Measurements from ENCODE around the gene HES3. TPM values are rescaled to one million over a fixed set of nuclear protein-coding genes. Genes with fewer than 3 reads are reported as not detected.
A peak's percentile ranks its signal among the peaks of the same experiment; 100 is the strongest.

Gene HES3
- total RNA-seq, 1 donor from 2014 or later = not detected

DNA sequence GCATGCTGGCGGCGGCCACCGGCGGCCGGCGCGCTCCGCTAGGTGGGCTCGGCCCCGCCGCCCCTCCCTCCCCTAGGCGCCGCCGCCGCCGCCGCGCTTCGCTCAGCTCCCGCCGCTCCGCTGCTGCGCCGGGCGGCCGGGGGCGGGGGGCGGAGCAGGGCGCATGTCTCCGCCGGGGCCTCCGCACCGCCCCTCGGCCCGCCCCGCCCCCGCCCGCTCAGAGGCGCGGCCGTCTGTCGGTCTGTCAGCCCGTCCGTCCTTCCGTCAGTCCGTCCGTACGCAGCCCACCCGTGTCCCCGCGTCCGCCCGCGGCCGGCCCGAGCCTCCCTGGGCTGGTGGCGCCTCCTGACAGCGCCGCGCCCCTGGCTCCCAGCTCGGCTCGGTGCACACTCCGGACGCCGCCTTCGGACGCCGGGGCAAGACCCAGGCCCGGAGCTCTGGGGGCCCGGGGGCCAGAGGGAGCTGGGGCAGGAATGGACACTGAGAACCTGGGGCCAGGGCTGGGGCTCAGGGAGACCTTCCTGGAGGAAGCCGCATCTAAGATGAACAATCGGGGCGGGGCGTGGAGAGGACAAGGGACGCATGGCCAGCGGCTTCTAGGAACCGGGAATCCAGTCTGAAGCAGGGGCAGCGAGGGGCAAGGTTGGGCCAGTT lies 17.1 kb downstream of the HES3 start, which contains the start of gene GPR153:
TSS of gene GPR153 (minus strand) at position 138 of the 654 bp plus-strand sequence. CDS start 6,193 bp downstream, outside the sequence.
- FAIRE-seq = no peak

DNA sequence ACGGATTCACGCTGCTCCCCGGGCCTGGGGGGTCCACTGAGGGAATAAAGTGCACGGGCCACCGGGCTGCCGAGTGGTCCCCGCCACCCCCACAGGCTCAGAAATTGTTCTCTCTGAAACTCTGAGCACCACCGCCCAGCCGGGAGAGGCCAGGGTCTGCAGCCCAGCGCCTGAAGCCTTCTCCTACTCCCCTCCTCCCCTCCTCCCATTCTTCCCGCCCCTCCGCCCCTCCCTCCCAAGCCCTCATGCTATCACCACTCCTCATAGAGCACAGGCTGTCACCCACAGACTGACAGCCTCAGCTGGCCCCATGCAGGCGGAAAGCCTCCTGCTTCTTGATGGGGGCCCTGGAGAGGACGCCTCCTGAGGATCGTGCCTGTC lies 17.6 kb downstream of the HES3 start:
- FAIRE-seq = no peak
- no peak for DNase-seq (ENCODE audit: low spot score in 2 of 2)

More for the DNA sequence above, 17.1 kb downstream of the HES3 start, which contains the start of gene GPR153:
- DNase-seq (ENCODE audit: low spot score in 2 of 2) = peak; percentile 68 to 71

DNA sequence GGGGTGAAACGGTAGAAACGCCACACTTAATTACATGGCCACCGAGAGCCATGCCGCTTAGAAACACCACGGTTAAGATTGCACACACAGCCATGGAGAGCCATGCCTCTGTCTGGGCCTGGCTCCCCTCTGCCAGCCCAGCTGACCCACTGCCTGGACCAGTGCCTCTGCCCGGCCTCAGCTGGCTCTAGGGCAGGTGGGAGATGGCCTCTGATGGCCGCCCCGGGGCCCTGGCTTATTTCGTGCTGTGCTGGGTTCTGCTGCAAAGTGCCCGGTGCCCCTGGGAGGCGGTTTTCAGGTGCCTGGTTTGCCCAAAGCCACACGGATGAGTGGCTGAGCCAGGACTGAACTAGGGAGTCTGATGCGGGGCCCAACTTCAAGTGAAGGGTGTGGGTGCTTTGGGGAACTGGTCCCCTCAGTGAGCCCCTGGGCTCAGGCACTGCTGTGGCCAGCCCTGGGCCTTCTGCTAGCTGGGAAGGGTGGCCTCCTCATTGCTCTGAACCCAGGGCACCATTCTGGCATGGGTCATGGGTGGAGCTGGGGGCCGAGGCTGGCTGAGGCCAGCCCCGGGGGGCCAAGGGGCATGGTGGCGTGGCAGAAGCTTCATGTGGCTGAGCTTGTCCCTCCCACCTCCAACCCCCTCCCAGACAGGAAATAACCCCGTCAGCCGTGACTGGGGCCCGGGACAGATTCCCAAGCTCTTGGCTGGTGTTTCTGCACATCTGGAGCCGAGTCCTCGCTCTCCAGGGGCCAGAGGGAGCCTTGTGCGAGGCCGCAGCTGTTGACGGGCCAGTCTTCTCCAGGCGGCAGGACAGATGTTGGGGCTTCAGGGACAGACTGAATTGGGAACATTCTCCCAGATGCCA lies 18.8 kb downstream of the HES3 start:
- FAIRE-seq = no peak
- DNase-seq (ENCODE audit: low spot score in 2 of 2) = no peak

DNA sequence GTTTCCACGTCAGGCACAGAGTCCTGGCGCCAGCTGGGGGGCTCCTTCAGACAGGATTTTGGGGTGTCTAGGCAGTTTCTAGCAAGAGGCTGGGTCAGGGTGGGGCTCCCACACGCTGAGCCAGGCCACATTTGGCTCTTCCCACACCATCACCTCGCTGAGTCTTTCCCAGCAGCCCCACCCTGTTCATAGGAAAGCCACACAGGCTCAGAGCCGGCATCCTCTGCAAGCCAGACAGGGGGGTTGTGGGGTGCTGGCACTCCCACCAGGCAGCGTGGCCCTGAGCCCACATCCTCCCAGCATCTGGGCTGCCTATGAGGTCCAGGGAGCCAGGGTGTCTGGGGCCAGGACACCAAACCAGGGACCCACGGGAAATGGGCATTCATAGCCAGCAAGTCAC lies 19.7 kb downstream of the HES3 start:
- FAIRE-seq (no peak), DNase-seq (ENCODE audit: low spot score in 2 of 2) (no peak)

DNA sequence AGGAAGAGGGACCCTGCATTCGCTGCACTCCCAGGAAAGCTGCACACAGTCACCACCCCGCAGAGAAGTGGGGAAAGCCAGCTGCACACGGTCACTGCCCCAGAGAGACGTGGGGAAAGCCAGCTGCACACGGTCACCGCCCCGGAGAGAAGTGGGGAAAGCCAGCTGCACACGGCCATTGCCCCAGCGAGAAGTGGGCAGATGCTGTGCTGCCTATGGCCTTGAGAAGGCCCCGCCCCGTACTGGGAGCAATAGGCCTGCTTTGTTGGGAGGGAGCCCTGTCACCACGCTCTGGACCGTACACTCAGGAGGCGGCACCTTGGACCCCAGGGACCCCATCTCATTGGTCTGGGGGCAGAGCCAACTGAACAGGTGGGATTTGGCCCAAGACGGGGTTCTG lies 21.2 kb downstream of the HES3 start:
- FAIRE-seq = no peak
- DNase-seq (ENCODE audit: low spot score in 2 of 2) = no peak

GRCh38 chr1:6266641-6267040 lies 22.7 kb downstream of the HES3 start:
- FAIRE-seq = no peak

GRCh38 chr1:6267686-6268322 lies 23.8 kb downstream of the HES3 start:
- no peak for DNase-seq (ENCODE audit: low spot score in 2 of 2)
- no peak for FAIRE-seq

More at GRCh38 chr1:6266641-6267040, 22.7 kb downstream of the HES3 start:
- DNase-seq (ENCODE audit: low spot score in 2 of 2) = no peak

DNA sequence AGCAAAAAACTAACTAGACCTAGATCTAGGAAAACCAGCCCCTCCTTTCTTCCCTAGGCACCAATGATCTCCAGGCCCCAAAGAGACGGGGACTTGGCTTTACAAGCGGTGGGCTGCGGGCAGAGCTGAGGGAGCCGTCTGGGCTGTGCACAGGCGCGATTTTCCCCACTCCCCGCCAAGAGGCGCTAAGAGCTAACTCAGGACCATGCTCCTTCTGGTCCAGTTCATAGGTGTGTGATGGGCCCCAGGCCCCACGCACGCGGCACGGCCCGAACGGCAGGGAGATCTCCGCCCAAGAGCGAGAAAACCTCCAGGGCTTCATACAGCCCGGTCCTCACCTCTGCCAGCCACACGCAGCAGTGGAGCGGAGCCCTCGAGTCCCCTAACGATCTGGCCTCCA lies 24.4 kb downstream of the HES3 start:
- DNase-seq (ENCODE audit: low spot score in 2 of 2) (no peak), FAIRE-seq (no peak)

- no peak for FAIRE-seq
These were observed 25.3 kb downstream of the HES3 start for GRCh38 chr1:6269296-6269695.

GRCh38 chr1:6269720-6270400 lies 25.9 kb downstream of the HES3 start:
- FAIRE-seq = no peak
- no peak for DNase-seq (ENCODE audit: low spot score in 2 of 2)

More at GRCh38 chr1:6269296-6269695, 25.3 kb downstream of the HES3 start:
- DNase-seq (ENCODE audit: low spot score in 2 of 2) = no peak

DNA sequence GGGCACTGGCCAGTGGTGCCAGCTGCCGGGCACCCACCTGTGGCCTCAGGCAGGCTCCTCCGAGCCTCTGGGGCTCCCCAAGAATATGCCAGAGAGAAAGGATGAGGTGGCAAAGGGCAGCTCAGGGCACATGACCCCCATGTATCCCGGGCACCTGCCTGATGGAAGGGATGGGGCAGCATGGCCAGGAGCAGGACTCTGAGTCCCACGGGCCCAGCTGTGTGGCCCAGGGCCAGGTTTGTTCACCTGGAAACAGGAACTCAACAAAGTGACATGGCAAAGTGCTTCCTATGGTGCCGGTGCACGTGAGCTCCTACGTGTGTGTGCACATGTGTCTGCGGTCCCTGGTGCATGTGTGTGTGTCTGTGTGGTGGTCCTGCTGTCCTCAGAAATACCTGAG lies 26.4 kb downstream of the HES3 start:
- DNase-seq (ENCODE audit: low spot score in 2 of 2) (no peak), FAIRE-seq (no peak)

DNA sequence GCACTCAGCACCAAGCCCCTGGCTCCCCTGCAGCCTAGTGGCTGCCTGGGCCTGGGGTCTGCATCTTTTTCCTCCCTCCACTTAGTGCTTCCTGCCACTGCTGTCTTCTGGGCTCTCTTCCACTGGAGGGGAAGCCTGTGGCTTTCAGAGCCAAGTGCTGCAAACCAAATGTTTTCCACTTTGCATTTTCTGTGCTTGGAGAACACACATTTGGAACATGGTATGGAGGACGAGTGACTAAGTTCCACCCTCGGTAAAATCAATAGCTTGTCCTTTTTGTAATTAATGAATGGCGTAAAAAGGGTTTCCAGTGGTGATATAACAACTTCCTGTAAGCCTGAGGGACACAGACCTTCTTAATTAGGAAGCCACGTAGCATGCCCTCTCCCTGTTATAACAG lies 27.0 kb downstream of the HES3 start:
- no peak for DNase-seq (ENCODE audit: low spot score in 2 of 2)
- no peak for FAIRE-seq

DNA sequence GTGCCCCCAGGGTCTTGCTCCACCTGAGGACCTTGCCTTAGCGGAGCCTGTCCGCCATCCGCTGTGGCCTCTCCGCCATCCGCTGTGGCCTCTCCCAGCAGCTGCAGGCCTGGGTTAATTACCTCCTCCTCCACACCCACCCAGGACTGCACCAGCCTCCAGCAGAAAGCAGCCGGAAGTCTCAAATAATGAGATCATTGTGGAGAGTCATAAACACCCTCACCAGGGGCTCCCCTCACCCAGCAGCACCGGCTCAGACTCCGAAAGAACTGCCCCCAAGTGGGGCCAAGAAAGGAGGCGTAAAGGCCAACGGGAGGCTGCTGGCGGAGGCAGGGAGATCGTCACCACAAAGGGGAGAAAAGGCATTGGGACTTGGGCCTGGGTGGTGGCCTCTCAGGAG lies 27.6 kb downstream of the HES3 start:
- FAIRE-seq = no peak
- no peak for DNase-seq (ENCODE audit: low spot score in 2 of 2)

DNA sequence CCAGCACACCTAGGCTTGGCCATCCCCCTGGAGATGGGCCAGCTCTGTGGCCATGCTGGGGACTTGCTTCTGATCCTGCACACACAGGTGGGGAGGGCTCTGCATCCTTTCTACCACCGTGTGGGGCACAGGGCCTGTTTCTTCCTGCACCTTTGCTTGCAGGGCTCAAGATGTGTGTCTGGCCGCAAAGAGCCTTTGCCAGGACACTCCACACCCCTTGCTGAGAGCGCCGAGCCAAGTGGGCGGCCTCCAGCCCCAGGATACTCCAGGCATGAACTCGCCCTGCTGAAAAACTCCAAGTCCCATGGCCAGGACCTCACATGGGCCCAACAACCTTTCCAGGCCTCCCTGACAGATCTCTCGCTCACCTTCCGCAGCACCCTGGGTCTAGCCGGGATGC lies 28.5 kb downstream of the HES3 start:
- FAIRE-seq (no peak), DNase-seq (ENCODE audit: low spot score in 2 of 2) (no peak)

DNA sequence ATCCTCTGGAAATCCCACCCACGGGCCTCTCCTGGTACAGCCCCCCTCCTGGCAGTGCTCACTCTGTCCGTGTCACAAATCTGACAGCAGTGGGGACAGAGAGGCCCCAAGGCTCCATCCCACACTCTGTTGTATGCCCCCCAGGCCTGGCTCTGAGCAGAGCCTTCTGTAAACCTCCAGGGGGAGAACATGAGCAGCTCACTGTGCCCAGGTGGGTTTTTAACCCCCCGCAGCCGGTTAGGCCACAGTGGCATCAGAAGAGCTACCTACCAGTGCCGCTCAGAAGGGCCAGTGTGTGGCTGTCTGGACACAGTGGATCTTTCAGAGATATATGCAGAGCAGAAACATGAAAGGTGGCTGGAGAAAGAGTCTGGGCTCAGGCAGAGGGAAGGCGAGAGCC lies 28.9 kb downstream of the HES3 start:
- DNase-seq (ENCODE audit: low spot score in 2 of 2) = no peak
- FAIRE-seq = no peak

GRCh38 chr1:6273380-6273891 lies 29.5 kb downstream of the HES3 start:
- FAIRE-seq = no peak
- DNase-seq (ENCODE audit: low spot score in 2 of 2) = peak in 1 of 2 donors; percentile 69

GRCh38 chr1:6274102-6274501 lies 30.1 kb downstream of the HES3 start:
- FAIRE-seq = no peak
- DNase-seq (ENCODE audit: low spot score in 2 of 2) = no peak

DNA sequence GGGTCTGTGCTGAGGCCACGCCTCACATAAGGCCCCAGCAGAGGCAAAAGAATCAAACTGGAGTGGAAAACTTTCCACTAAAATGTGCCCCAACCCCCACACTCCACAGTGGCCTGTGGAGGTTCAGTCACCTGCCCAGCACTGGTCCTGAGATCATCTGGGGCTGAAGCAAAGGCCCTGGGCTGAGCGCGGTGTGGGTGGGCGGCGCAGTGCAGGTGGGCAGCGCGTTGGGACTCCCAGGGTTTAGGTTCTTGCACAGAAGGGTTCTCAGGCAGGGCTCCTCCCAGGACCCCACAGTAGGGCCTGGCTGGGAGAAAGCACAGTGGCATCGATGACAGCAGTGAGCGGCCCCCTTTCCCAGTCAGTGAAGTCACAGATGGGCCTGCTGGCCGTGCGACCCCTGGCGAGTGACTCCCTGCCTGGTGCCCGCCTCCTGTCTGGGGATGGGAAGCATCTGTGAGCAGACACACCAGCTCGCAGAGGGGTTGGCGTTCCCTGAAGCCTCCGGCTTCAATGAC lies 30.7 kb downstream of the HES3 start:
- DNase-seq (ENCODE audit: low spot score in 2 of 2) = no peak
- no peak for FAIRE-seq

GRCh38 chr1:6275826-6276782 lies 32.1 kb downstream of the HES3 start:
- DNase-seq (ENCODE audit: low spot score in 2 of 2) (peak; percentile 44 to 82), FAIRE-seq (no peak)
